OCI-LY1 (cell line): ENCODE measurements around the gene PSG3.
"Not testable (repeated sequence)": the region's sequence is repeated elsewhere in the genome, so short reads cannot be mapped to it uniquely, and the experiment has no call there.

Experiments used
- H2AFZ ChIP-seq: fragments of 200-600 bp; sonication (generic), shearing (Covaris generic); 2 replicates; pipeline ENCODE4 v1.6.0; 2014; ENCODE audit warnings: antibody characterized with exemption, mild to moderate bottlenecking, low read length
- H3F3A ChIP-seq: fragments of 200-600 bp; sonication (generic), shearing (Covaris generic); 2 replicates; pipeline ENCODE4 v1.6.0; 2014; ENCODE audit warnings: mild to moderate bottlenecking, antibody characterized with exemption, low read length, moderate library complexity; ENCODE audit not compliant: insufficient read depth
- H3K27ac ChIP-seq: fragments of 200-600 bp; sonication (generic); 2 replicates; pipeline ENCODE4 v1.5.1; 2014; ENCODE audit warnings: low read length, mixed run types, mild to moderate bottlenecking, low read depth; ENCODE audit not compliant: poor library complexity, severe bottlenecking
- H3K27me3 ChIP-seq: fragments of 200-600 bp; sonication (generic); 2 replicates; pipeline ENCODE4 v1.6.0; 2014; ENCODE audit warnings: antibody characterized with exemption, mild to moderate bottlenecking, low read length, moderate library complexity; ENCODE audit not compliant: insufficient read depth
- H3K36me3 ChIP-seq: fragments of 200-600 bp; sonication (generic); 2 replicates; pipeline ENCODE4 v1.6.1; 2014; ENCODE audit warnings: mild to moderate bottlenecking, antibody characterized with exemption, low read length, moderate library complexity, mixed read lengths; ENCODE audit not compliant: insufficient read depth
- H3K4me1 ChIP-seq: fragments of 200-600 bp; sonication (generic); 2 replicates; pipeline ENCODE4 v1.5.1; 2014; ENCODE audit warnings: mild to moderate bottlenecking, low read length, moderate library complexity; ENCODE audit not compliant: insufficient read depth, severe bottlenecking
- H3K4me2 ChIP-seq: fragments of 200-600 bp; sonication (generic), shearing (Covaris generic); 2 replicates; pipeline ENCODE4 v1.6.1; 2014; ENCODE audit warnings: low read length
- H3K4me3 ChIP-seq: fragments of 200-600 bp; sonication (generic); 2 replicates; pipeline ENCODE4 v1.5.1; 2014; ENCODE audit warnings: low read length, low read depth, mild to moderate bottlenecking, mixed read lengths; ENCODE audit not compliant: poor library complexity, severe bottlenecking
- H3K79me2 ChIP-seq: fragments of 200-600 bp; shearing (Covaris generic); 2 replicates; pipeline ENCODE4 v1.6.1; 2016; ENCODE audit warnings: mixed run types, low read length, mixed read lengths; ENCODE audit not compliant: insufficient read depth
- H3K9ac ChIP-seq: fragments of 200-600 bp; sonication (generic), shearing (Covaris generic); 2 replicates; pipeline ENCODE4 v1.6.1; 2014; ENCODE audit warnings: mild to moderate bottlenecking, low read length, mixed read lengths
- H3K9me2 ChIP-seq: fragments of 200-600 bp; sonication (generic), shearing (Covaris generic); 2 replicates; pipeline ENCODE4 v1.6.1; 2014; ENCODE audit warnings: low read depth, mild to moderate bottlenecking, low read length, mixed read lengths
- H3K9me3 ChIP-seq: fragments of 200-600 bp; shearing (Covaris generic); 2 replicates; pipeline ENCODE4 v1.6.1; 2014; ENCODE audit warnings: low read length, mixed read lengths
- H4K20me1 ChIP-seq: fragments of 200-600 bp; sonication (generic), shearing (Covaris generic); 2 replicates; pipeline ENCODE4 v1.6.0; 2016; ENCODE audit warnings: mild to moderate bottlenecking, low read length; ENCODE audit not compliant: insufficient read depth
- EZH2 ChIP-seq: fragments of 200-600 bp; sonication (generic), shearing (Covaris generic); IDR thresholded peaks from 2 replicates; pipeline ENCODE4 v1.8.0; 2017; ENCODE audit warnings: borderline replicate concordance, mixed run types, mild to moderate bottlenecking, antibody characterized with exemption, low read length, moderate library complexity, mixed read lengths
- TF ChIP-seq, protein P1 (sequence below): fragments of 200-600 bp; sonication (generic), shearing (Covaris generic); IDR thresholded peaks from 2 replicates; pipeline ENCODE4 v1.5.1; 2017; ENCODE audit warnings: mild to moderate bottlenecking, antibody characterized with exemption, low read length, moderate library complexity, mixed read lengths

Gene PSG3

DNA sequence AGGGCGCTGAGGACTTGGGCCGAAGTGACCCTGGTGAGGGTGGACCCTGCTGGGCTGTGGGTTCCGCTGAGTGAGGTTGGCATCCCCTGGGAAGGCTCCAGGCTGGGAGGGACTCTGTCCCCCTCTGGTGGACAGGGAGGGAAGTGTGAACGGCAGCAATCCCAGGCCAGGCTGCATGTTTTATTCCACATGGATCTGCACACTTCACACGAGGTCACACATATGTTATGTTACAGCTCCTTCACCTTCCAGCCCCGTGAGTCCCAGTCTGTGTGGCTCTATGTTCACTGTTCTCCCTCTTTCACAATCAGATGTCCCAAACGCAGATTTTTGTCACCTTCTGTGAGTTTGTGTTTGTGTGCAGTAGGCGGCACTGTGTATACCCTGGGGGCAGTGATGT, 27.0 kb upstream of the PSG3 start:
- H3K9me2 ChIP-seq, H3K27ac ChIP-seq, H3K79me2 ChIP-seq, H3F3A ChIP-seq, H3K27me3 ChIP-seq, H3K4me3 ChIP-seq, H3K36me3 ChIP-seq, H2AFZ ChIP-seq, H3K4me1 ChIP-seq, H3K4me2 ChIP-seq, H3K9ac ChIP-seq, H3K9me3 ChIP-seq, H4K20me1 ChIP-seq: not testable (repeated sequence)
- TF ChIP-seq, protein P1, sequence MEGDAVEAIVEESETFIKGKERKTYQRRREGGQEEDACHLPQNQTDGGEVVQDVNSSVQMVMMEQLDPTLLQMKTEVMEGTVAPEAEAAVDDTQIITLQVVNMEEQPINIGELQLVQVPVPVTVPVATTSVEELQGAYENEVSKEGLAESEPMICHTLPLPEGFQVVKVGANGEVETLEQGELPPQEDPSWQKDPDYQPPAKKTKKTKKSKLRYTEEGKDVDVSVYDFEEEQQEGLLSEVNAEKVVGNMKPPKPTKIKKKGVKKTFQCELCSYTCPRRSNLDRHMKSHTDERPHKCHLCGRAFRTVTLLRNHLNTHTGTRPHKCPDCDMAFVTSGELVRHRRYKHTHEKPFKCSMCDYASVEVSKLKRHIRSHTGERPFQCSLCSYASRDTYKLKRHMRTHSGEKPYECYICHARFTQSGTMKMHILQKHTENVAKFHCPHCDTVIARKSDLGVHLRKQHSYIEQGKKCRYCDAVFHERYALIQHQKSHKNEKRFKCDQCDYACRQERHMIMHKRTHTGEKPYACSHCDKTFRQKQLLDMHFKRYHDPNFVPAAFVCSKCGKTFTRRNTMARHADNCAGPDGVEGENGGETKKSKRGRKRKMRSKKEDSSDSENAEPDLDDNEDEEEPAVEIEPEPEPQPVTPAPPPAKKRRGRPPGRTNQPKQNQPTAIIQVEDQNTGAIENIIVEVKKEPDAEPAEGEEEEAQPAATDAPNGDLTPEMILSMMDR: peak; percentile 27; the same call in 1 of the 2 replicates

DNA sequence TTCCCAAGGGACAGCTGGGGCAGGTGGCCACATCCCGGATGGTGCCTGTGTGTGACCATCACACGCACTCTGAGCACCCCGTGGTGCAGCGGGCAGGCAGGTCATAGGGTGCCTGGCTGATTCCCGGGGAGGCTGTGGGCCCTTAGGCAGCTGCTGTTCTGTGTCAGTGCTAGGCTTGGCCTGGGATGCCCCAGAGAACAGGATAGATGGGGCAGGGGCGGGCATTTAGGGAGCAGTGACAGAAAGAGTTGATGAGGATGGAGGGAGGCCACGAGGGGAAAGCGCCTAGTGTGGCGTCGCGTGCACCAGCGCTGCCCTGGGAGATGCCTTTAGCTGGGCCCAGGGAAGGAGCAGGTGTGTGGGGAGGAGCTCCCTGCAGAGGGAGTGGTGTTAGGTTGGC, 26.6 kb upstream of the PSG3 start:
- not testable (repeated sequence) for H2AFZ ChIP-seq, H3K9me2 ChIP-seq, H3K4me3 ChIP-seq, H3K4me2 ChIP-seq, H3K9me3 ChIP-seq, H3K9ac ChIP-seq, H3K27ac ChIP-seq, H3K79me2 ChIP-seq, H3K36me3 ChIP-seq, H4K20me1 ChIP-seq, H3F3A ChIP-seq, H3K4me1 ChIP-seq, H3K27me3 ChIP-seq

DNA sequence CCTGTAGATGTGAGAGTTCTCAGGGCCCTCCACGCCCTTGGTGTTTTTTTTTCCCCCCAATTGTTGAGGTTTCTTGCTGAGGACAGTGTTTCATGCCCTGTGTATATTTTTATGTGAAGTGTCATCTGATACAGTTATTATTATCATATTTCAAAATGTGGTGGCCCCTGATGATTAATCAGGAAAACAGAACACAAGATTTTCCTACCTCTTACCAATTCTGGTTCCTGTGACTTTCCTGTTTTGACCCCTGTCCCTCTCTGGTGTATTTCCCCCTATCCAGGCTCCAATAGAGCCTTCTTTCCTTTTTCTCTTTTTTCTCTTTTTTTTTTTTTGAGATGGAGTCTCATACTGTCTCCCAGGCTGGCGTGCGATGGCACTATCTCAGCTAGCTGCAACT, 24.6 kb upstream of the PSG3 start:
- H3K36me3 ChIP-seq: no peaks in the 10 kb centered on the region
- no peak overlapping the region for H3K27ac ChIP-seq
- no peaks in the 10 kb centered on the region for H3K79me2 ChIP-seq
- H3K9ac ChIP-seq: no peak overlapping the region
- H3K4me3 ChIP-seq: no peak overlapping the region
- H3K9me3 ChIP-seq: no peaks in the 10 kb centered on the region
- no peaks in the 10 kb centered on the region for H4K20me1 ChIP-seq
- H3K4me1 ChIP-seq: no peaks in the 10 kb centered on the region
- no peak for TF ChIP-seq EZH2
- TF ChIP-seq, protein P1: no peak
- H3K27me3 ChIP-seq: no peaks in the 10 kb centered on the region
- H3K9me2 ChIP-seq: no peaks in the 10 kb centered on the region
- no peaks in the 10 kb centered on the region for H3F3A ChIP-seq
- no peak overlapping the region for H2AFZ ChIP-seq
- no peak overlapping the region for H3K4me2 ChIP-seq

DNA sequence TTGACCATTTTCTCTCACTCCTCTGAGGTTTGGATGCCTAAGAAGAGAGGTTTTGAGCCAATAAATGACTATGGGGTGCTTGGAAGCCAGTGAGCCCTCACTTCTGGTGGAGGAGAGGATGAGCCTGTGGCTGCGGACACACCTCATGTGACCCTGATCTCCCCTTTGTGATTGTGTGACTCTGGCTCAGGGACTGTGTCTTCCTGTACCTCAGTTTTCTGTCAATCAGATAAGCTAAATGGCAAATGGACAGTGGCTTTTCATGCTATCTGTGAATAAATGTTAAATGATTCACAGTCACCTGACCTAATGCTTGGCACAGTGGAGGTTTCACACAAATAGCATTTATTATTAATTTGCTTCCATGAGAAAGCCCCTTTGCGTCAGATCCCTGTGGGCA, 22.5 kb upstream of the PSG3 start:
- Histone ChIP-seq H3K4me3 (no peak overlapping the region), H3K27me3 (no peaks in the 10 kb centered on the region), H4K20me1 (no peaks in the 10 kb centered on the region), H3K4me1 (no peaks in the 10 kb centered on the region), H3K9me3 (no peaks in the 10 kb centered on the region), H2AFZ (no peak overlapping the region), H3K36me3 (no peaks in the 10 kb centered on the region), H3K9ac (no peak overlapping the region), H3K9me2 (no peaks in the 10 kb centered on the region), H3K4me2 (no peak overlapping the region), H3K27ac (no peak overlapping the region), H3K79me2 (no peaks in the 10 kb centered on the region), H3F3A (no peaks in the 10 kb centered on the region)
- TF ChIP-seq, protein P1: no peak
- no peak for TF ChIP-seq EZH2

DNA sequence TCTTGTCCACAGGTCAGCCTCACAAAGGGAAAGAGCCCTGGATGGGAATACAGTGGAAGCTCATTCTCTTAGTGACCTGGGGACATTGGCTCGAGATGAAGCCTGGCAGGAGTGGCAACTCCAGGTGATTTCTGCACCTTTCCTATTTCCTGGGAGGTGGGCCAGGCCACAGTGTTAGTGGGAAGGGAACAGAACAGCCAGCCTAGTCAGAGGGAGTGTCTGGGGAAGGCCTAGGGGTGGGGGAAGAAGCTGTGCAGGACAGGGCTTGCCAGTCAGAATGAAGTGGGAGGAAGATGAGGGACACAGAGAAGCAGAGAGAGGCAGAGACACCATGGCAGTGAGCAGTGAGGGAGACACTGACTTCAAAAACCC, 21.6 kb upstream of the PSG3 start:
- not testable (repeated sequence) for H3K4me3 ChIP-seq, H3K27me3 ChIP-seq, H3K9ac ChIP-seq, H3K9me3 ChIP-seq, H3K4me2 ChIP-seq, H4K20me1 ChIP-seq, H3K9me2 ChIP-seq, H3K36me3 ChIP-seq, H2AFZ ChIP-seq, H3K4me1 ChIP-seq, H3K27ac ChIP-seq, H3K79me2 ChIP-seq, H3F3A ChIP-seq
